Epithelial cell of esophagus (primary cell): Measurements from ENCODE around the gene HTR6.

Experiments
- DNase-seq: peaks from one replicate; pipeline ENCODE4 v3.0.0; 2010; ENCODE audit warnings: low read depth
- H3K4me3 ChIP-seq: 2 replicates; pipeline ENCODE4 v1.5.1; 2011; ENCODE audit warnings: mild to moderate bottlenecking, low read length, control low read depth
- CTCF ChIP-seq: IDR thresholded peaks from 2 replicates; pipeline ENCODE4 v1.5.1; 2011; ENCODE audit warnings: low read depth, mild to moderate bottlenecking, low read length, control low read depth, inconsistent platforms; ENCODE audit not compliant: insufficient read depth; ENCODE audit errors: missing control alignments

HTR6 gene

GRCh38 chr1:19696820-19697219 lies 32.1 kb downstream of the HTR6 start:
- DNase-seq = no peak
- no peak overlapping the region for H3K4me3 ChIP-seq
- no peak for TF ChIP-seq CTCF

GRCh38 chr1:19698181-19698580 lies 33.5 kb downstream of the HTR6 start:
- no peak for DNase-seq
- no peak overlapping the region for H3K4me3 ChIP-seq
- TF ChIP-seq CTCF = no peak

- TF ChIP-seq CTCF = no peak
- no peak for DNase-seq
- no peak overlapping the region for H3K4me3 ChIP-seq
Measured at GRCh38 chr1:19700079-19700777, 35.6 kb downstream of the HTR6 start.

GRCh38 chr1:19703280-19703679 lies 38.6 kb downstream of the HTR6 start:
- no peak for DNase-seq
- TF ChIP-seq CTCF = no peak
- H3K4me3 ChIP-seq = no peak overlapping the region

- peak; percentile 77 for DNase-seq
- peak; percentile 96 for TF ChIP-seq CTCF
- H3K4me3 ChIP-seq = no peak overlapping the region
Measured at GRCh38 chr1:19704247-19705113, 39.8 kb downstream of the HTR6 start.

- no peak for TF ChIP-seq CTCF
- no peak for DNase-seq
- H3K4me3 ChIP-seq = no peak overlapping the region
Measured at GRCh38 chr1:19705464-19705863, 40.8 kb downstream of the HTR6 start.

GRCh38 chr1:19706136-19706535 lies 41.5 kb downstream of the HTR6 start:
- TF ChIP-seq CTCF = no peak
- no peak for DNase-seq
- H3K4me3 ChIP-seq = no peak overlapping the region
